Measurements from ENCODE around the gene ZNF467.

Gene ZNF467

DNA sequence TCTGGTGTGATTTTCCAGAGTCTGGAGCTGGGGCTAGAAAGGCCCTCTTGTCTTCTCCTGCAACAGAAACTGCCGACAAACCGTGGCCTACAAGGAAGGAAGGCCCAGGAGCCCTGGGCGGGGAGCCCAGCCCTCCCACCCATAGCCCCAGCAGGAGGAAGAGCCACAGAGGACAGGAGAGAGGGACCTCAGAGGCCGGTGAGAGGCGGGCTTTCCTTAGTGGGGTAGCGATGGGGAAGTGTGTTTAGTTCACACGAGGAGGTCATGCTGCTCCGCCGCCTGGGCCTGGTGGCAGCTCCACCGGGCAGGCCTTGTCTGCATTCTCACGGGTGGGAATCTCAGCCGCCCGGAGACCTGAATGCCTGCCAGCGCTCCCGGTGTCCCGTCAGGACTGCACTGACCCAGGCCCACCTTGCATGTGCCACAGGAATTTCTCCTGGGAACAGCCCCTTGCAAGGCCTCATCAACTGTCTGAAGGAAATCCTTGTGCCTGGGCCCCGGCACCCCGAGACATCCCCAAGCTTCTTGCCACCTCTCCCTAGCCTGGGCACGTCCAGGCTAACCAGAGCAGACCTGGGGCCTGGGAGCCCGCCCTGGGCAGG lies 50.9 kb downstream of the ZNF467 start:
- POLR2A ChIA-PET, result no interaction called here
- H3K4me3 ChIP-seq (ENCODE audit: low read depth, low read length), result no peak overlapping the region
- TF ChIP-seq, protein P1, sequence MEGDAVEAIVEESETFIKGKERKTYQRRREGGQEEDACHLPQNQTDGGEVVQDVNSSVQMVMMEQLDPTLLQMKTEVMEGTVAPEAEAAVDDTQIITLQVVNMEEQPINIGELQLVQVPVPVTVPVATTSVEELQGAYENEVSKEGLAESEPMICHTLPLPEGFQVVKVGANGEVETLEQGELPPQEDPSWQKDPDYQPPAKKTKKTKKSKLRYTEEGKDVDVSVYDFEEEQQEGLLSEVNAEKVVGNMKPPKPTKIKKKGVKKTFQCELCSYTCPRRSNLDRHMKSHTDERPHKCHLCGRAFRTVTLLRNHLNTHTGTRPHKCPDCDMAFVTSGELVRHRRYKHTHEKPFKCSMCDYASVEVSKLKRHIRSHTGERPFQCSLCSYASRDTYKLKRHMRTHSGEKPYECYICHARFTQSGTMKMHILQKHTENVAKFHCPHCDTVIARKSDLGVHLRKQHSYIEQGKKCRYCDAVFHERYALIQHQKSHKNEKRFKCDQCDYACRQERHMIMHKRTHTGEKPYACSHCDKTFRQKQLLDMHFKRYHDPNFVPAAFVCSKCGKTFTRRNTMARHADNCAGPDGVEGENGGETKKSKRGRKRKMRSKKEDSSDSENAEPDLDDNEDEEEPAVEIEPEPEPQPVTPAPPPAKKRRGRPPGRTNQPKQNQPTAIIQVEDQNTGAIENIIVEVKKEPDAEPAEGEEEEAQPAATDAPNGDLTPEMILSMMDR (IDR thresholded peaks at IDR 0.05; ENCODE audit: insufficient read depth, low read length, missing control alignments), result no peak
- DNase-seq (ENCODE audit: low read depth, low spot score), result no peak
- CTCF ChIA-PET, result interaction anchor here (1.7 kb wide), 1 partner anchor 20 kb away, joined by 5 read pairs; no protein-coding TSS in a partner anchor

DNA sequence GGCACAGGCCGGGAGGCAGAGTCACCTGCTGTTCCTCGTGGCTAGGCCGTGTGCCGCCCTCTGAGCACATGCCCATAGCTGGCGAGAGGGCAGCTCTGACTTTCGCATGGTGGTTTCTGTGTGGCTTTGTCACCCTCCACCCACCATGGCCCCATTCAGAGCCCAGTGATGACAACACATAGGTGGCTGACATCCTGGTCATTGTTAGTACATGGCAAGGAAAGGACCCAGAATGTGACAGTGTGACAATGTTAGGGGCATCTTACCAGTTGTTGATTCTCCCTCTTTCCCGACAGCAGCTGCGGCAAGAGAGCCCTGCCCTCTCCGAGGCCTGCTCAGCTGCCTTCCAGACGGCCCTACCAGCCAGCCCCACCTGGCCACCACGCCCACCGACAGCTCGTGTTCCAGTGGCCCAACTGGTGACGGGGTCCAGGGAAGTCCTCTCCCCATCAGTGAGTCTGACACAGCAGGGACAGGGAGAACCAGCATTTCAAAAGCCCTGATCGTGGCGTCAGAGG lies 52.2 kb downstream of the ZNF467 start:
- H3K4me3 ChIP-seq (ENCODE audit: low read depth, low read length), result no peak overlapping the region
- CTCF ChIA-PET, result interaction anchor here (1.0 kb wide), 1 partner anchor 21 kb away, joined by 3 read pairs; no protein-coding TSS in a partner anchor
- TF ChIP-seq, protein P1 (IDR thresholded peaks at IDR 0.05; ENCODE audit: insufficient read depth, low read length, missing control alignments), result no peak
- POLR2A ChIA-PET, result no interaction called here
- DNase-seq (ENCODE audit: low read depth, low spot score), result no peak

DNA sequence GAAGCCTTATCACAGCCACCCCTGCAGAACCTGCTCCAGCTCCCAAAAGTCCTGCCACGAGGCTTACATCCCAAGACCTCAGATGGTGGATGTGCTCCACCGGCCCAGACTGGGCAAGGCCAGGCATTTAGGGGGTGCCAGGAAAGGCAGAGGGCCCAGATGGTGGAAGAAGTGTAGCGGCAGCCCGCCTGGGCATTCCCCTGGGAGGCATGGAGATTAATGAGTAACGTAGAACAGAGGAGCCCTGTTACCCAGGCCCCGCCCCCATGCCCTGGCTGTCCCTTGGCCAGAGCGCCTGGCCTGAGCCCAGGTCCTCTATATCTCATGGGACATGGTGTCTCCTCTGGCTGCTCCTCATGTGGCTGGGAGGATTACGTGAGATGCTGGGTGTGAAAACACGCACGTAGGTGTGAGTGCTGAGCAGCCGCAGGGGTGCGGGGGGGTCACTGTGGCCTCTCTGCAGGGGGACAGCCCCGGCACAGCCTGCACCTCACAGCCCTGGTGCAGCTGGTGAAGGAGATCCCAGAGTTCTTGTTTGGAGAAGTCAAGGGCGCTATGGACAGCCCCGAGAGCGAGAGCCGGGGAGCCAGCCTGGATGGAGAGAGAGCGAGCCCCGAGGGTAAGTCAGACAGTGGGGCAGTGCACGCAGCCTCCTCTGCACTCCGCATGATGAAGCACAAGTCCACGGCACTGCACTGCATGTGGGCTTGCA lies 52.9 kb downstream of the ZNF467 start:
- ChIA-PET POLR2A (no interaction called here), CTCF (interaction anchor here (1.0 kb wide), 1 partner anchor 22 kb away, joined by 3 read pairs; no protein-coding TSS in a partner anchor)
- TF ChIP-seq, protein P1 (IDR thresholded peaks at IDR 0.05; ENCODE audit: insufficient read depth, low read length, missing control alignments), result no peak
- no peak overlapping the region for H3K4me3 ChIP-seq (ENCODE audit: low read depth, low read length)
- DNase-seq (ENCODE audit: low read depth, low spot score), result no peak

GRCh38 chr7:149719912-149720335 lies 53.5 kb downstream of the ZNF467 start:
- no peak overlapping the region for H3K4me3 ChIP-seq (ENCODE audit: low read depth, low read length)
- no peak for DNase-seq (ENCODE audit: low read depth, low spot score)
- ChIA-PET CTCF (no interaction called here), POLR2A (no interaction called here)
- TF ChIP-seq, protein P1 (IDR thresholded peaks at IDR 0.05; ENCODE audit: insufficient read depth, low read length, missing control alignments), result no peak

DNA sequence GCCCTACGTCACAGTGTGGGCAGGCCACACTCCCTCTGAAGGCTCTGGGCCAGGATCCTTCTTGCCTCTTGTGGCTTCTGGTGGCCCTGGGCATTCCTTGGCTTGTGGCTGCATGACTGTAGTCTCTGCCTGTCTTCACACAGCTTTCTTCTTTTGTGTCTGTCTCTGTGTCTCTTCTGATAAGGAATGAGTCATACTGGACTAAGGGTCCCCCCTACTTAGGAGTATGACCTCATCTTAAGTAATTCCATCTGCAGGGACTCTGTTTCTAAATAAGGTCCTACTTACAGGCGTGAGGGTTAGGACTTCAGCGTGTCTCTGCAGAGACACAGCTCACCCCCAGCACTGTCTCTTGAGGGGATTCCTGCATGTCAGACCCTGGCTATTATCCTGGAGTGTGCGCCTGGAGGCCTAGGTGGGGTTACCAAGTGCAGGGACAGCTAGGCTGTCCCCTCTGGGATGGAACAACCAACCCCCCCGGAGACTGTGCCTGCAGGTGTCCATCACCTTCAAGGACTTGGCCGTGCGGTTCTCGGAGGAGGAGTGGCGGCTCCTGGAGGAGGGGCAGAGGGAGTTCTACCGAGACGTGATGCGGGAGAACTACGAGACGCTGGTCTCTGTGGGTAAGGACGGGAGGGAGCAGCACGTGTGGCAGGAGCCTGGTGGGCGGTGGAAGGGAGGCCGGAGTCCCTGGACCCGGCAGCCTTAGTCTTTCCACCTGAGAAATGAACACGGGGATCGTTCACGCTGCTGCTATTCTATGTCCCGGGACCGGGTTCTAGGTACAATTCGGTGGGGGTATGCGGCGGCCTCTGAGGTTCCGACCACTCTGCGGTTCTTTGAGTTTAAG lies 54.1 kb downstream of the ZNF467 start:
- ChIA-PET CTCF (interaction anchor here (1.1 kb wide), 1 partner anchor 23 kb away, joined by 3 read pairs; no protein-coding TSS in a partner anchor), POLR2A (no interaction called here)
- no peak overlapping the region for H3K4me3 ChIP-seq (ENCODE audit: low read depth, low read length)
- TF ChIP-seq, protein P1 (IDR thresholded peaks at IDR 0.05; ENCODE audit: insufficient read depth, low read length, missing control alignments), result no peak
- DNase-seq (ENCODE audit: low read depth, low spot score), result no peak
